ENCODE data around the gene PTPN3. TPM values are rescaled to one million over a fixed set of nuclear protein-coding genes. Genes with fewer than 3 reads are reported as not detected.

Gene PTPN3, protein sequence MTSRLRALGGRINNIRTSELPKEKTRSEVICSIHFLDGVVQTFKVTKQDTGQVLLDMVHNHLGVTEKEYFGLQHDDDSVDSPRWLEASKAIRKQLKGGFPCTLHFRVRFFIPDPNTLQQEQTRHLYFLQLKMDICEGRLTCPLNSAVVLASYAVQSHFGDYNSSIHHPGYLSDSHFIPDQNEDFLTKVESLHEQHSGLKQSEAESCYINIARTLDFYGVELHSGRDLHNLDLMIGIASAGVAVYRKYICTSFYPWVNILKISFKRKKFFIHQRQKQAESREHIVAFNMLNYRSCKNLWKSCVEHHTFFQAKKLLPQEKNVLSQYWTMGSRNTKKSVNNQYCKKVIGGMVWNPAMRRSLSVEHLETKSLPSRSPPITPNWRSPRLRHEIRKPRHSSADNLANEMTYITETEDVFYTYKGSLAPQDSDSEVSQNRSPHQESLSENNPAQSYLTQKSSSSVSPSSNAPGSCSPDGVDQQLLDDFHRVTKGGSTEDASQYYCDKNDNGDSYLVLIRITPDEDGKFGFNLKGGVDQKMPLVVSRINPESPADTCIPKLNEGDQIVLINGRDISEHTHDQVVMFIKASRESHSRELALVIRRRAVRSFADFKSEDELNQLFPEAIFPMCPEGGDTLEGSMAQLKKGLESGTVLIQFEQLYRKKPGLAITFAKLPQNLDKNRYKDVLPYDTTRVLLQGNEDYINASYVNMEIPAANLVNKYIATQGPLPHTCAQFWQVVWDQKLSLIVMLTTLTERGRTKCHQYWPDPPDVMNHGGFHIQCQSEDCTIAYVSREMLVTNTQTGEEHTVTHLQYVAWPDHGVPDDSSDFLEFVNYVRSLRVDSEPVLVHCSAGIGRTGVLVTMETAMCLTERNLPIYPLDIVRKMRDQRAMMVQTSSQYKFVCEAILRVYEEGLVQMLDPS
- total RNA-seq: 35.2 and 37.9 TPM in 2 replicates

DNA sequence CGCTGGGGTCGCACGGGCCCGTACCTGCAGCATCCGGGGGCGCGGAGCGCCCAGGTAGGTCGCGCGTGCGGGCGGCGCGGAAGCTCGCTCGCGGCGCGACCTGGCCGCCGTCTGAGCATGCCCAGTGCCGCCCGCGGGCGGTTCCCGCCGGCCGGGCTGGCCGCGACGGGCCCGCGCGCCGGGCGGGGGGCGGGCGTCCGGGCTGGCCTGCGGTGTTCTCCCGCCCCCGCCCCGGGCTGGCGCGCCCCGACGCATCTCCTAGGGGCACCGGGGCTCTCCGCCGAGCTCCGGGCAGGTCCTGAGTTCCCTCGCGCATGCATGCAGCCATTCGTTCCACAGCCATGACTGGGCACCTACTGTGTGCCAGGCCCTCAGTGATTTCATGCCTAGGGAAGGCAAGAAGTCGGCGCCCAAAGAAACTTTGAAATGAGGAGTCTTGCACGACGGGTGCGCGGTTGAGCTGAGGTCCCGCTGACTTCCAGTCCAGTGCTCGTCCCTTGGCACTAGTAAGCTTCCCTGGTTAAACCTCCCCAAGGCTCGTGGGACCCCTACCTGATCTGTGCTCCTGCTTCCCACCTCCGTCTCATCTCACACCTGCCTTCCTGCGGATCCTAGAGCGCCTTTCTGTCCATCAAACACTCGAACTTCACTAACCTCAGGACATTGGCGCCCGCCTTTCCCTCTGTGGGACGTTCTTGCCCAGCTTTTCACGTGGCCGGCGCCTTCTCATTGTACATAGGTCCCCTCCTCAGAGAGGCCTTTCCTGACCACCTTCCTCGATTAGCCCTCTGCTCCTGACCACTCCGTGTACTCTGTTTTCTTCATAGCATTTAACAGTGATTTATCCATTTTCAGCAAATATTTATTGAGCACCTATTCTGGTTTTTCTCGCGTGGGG is at the start of gene PTPN3:
Gene PTPN3, minus strand, starts transcription at position 113 of the 898 bp plus-strand sequence. CDS start 34,873 bp downstream, outside the sequence.

Other genes with a start within 250 kb of the PTPN3 start
- gene EPB41L4B, start 177.2 kb downstream of the PTPN3 start, total RNA-seq: 38.8 and 55.7 TPM in 2 replicates